HG03095 (cell line): ENCODE results near the gene NCK2.
A peak's percentile ranks its signal among the peaks of the same experiment; 100 is the strongest.

ENCODE experiments used
- ATAC-seq: cut with Tn5 transposase; IDR thresholded peaks from one replicate; pipeline ENCODE4 v1.9.1; 2021; ENCODE audit warnings: moderate library complexity; ENCODE audit not compliant: unreplicated experiment

The NCK2 gene

GRCh38 chr2:105774781-105775337 lies 30.1 kb downstream of the NCK2 start:
- ATAC-seq: no peak

GRCh38 chr2:105775809-105776559 lies 31.3 kb downstream of the NCK2 start:
- peak; percentile 61 for ATAC-seq

GRCh38 chr2:105776560-105776928 lies 31.8 kb downstream of the NCK2 start:
- peak; percentile 12 for ATAC-seq

GRCh38 chr2:105777031-105777482 lies 32.3 kb downstream of the NCK2 start:
- ATAC-seq: no peak

GRCh38 chr2:105777506-105778055 lies 32.9 kb downstream of the NCK2 start:
- ATAC-seq: no peak

- no peak for ATAC-seq
These were observed 33.4 kb downstream of the NCK2 start for GRCh38 chr2:105778080-105778607.

GRCh38 chr2:105779394-105779793 lies 34.7 kb downstream of the NCK2 start:
- ATAC-seq: no peak

GRCh38 chr2:105780606-105781005 lies 35.9 kb downstream of the NCK2 start:
- no peak for ATAC-seq

GRCh38 chr2:105781274-105781978 lies 36.7 kb downstream of the NCK2 start:
- no peak for ATAC-seq

GRCh38 chr2:105782123-105782522 lies 37.4 kb downstream of the NCK2 start:
- no peak for ATAC-seq

GRCh38 chr2:105782646-105783045 lies 37.9 kb downstream of the NCK2 start:
- ATAC-seq: no peak

- ATAC-seq: no peak
These were observed 38.5 kb downstream of the NCK2 start for GRCh38 chr2:105783151-105783738.

- ATAC-seq: no peak
These were observed 39.3 kb downstream of the NCK2 start for GRCh38 chr2:105783972-105784371.

GRCh38 chr2:105784589-105784988 lies 39.9 kb downstream of the NCK2 start:
- no peak for ATAC-seq

- no peak for ATAC-seq
These were observed 40.6 kb downstream of the NCK2 start for GRCh38 chr2:105785095-105785847.

GRCh38 chr2:105786231-105787230 lies 41.8 kb downstream of the NCK2 start:
- no peak for ATAC-seq

- ATAC-seq: no peak
These were observed 42.9 kb downstream of the NCK2 start for GRCh38 chr2:105787376-105788318.

- ATAC-seq: no peak
These were observed 44.1 kb downstream of the NCK2 start for GRCh38 chr2:105788670-105789290.
